HUES6 (cell line): ENCODE results near the gene NFATC1.
"Not testable (repeated sequence)": the region's sequence is repeated elsewhere in the genome, so short reads cannot be mapped to it uniquely, and the experiment has no call there.

Source experiments
- H3K27ac ChIP-seq: 2 replicates; pipeline ENCODE4 v1.7.0; 2013; ENCODE audit warnings: low read depth, mild to moderate bottlenecking, low read length, inconsistent platforms
- H3K27me3 ChIP-seq: 2 replicates; pipeline ENCODE4 v1.6.1; 2013; ENCODE audit warnings: low read length; ENCODE audit not compliant: control insufficient read depth, insufficient read depth
- H3K36me3 ChIP-seq: 2 replicates; pipeline ENCODE4 v1.6.1; 2013; ENCODE audit warnings: low read length; ENCODE audit not compliant: control insufficient read depth, insufficient read depth
- H3K4me1 ChIP-seq: 2 replicates; pipeline ENCODE4 v1.6.1; 2013; ENCODE audit warnings: low read length; ENCODE audit not compliant: control insufficient read depth, insufficient read depth
- H3K4me3 ChIP-seq: 2 replicates; pipeline ENCODE4 v1.5.1; 2013; ENCODE audit warnings: low read depth, low read length
- H3K9ac ChIP-seq: one replicate; pipeline ENCODE4 v1.6.1; 2013; ENCODE audit warnings: mild to moderate bottlenecking, low read length
- H3K9me3 ChIP-seq: 2 replicates; pipeline ENCODE4 v1.6.1; 2013; ENCODE audit warnings: low read depth, low read length; ENCODE audit not compliant: control insufficient read depth, insufficient read depth

The NFATC1 gene

DNA sequence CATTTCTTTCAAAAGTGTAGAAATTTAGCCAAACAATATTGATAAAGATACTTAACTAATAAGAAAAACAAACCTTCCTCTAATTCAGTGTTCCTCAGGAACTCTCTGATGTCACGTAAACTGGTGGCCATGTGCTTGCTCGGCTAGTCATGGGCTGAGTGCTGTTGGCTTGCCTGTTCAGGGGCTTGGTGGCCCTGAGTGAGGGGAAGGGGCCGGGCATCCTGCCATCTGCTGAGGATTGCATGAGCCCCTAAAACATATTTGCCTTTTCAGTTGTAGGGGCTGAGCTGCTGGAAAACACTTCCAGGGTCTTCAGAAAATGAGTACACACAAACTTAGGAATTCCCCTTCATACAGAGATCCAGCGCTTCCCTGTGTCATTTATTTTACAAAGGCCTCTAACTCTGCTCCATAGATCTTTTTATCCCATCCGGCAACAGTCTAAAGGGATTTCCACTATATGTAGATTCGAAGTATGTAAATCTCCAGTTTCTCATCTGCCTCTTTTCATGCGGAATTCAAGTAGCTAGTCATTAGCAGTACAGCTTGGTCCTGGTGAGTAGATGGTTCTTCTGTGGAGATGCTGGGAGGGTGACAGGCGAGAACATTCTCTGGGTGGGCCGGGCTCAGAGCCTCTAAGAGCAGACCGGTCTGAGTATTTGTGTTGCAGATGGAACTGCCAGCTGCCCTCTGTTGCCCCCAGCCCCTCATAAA lies 20.1 kb upstream of the NFATC1 start:
- Histone ChIP-seq H3K4me3 (no peak overlapping the region), H3K27ac (no peak overlapping the region), H3K9me3 (no peaks in the 10 kb centered on the region), H3K27me3 (no peaks in the 10 kb centered on the region), H3K9ac (no peak overlapping the region), H3K4me1 (0 out of 2 replicates have a peak, but pooled peaks cover 2% of the 10 kb centered on the region), H3K36me3 (peaks cover 5% of the 10 kb centered on the region; the same call in 1 of the 2 replicates)

DNA sequence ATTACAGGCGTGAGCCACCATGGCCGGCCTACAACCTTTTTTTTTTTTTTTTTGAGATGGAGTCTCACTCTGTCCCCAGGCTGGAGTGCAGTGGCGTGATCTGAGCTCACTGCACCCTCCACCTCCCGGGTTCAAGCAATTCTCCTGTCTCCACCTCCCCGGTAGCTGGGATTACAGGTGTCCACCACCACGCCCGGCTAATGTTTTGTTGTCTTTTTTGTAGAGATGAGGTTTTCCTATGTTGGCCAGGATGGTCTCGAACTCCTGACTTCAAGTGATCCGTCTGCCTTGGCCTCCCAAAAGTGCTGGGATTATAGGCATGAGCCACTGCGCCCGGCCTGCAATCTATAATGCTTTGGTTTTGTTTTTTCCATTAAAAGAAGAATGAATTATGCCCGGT lies 19.1 kb upstream of the NFATC1 start:
- not testable (repeated sequence) for H3K4me3 ChIP-seq, H3K36me3 ChIP-seq, H3K4me1 ChIP-seq, H3K9ac ChIP-seq, H3K27ac ChIP-seq, H3K27me3 ChIP-seq, H3K9me3 ChIP-seq

DNA sequence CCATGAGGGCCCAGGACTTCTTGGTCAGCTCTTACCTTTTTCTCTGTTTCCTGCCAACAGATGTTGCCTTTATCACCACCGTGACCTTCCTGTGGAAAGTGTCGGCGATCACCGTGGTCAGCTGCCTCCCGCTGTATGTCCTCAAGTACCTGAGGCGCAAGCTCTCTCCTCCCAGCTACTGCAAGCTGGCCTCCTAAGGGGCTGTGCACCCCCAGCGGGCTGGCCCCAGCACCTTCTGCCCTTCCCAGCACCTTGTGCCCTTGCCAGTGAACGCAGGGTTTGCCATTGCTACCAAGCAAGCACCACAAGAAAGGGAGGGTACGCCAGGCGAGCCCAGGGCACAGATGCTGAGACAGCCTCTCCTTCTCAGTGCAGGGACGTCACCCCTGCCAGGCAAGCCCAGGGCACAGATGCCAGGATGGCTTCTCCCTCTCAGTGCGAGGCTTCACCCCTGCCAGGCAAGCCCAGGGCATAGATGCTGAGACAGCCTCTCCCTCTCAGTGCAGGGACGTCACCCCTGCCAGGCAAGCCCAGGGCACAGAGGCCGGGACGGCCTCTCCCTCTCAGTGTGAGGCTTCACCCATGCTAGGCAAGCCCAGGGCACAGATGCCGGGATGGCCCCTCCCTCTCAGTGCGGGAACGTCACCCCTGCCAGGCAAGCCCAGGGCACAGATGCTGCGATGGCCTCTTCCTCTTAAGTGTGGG lies 18.4 kb upstream of the NFATC1 start:
- Histone ChIP-seq H3K27me3 (no peaks in the 10 kb centered on the region), H3K4me3 (no peak overlapping the region), H3K36me3 (peaks cover 5% of the 10 kb centered on the region; the same call in 1 of the 2 replicates), H3K9me3 (no peaks in the 10 kb centered on the region), H3K9ac (no peak overlapping the region), H3K4me1 (0 out of 2 replicates have a peak, but pooled peaks cover 2% of the 10 kb centered on the region), H3K27ac (no peak overlapping the region)

DNA sequence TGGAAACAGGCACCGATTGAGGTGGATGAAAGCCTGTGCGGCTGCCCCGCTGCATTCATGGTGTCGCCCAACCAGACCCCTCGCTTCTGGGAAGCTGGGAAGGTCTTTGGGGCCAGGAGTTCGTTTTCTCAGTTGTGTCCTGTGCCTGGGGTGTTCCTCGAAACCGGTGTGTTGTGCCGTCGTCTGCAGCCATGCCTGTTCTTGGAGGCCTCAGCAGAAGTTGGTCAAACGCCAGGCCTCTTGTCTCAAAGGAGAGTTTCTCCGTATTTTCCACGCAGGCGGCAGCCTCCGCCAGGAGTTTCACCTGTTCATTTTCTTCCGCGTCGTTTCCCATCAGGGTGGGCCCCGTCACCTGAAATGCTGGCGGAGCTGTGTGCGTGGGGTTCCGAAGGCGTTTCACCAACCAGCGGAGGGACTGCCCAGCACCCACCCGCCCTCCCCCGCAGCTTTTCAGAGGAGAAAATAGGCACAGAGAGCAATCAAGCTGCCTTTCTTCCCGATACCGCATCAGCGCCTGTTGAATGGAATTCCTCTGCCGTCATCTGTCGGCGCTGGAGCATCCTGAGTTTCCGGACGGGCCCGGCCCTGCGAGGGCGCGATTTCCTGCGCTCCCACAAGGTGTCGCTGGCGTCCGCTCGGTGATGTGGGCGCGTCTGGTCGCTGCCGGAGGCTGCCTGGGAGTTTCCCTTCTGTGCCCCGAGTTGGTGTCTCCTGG lies 17.0 kb upstream of the NFATC1 start:
- no peak overlapping the region for H3K27ac ChIP-seq
- H3K27me3 ChIP-seq, result no peaks in the 10 kb centered on the region
- H3K4me1 ChIP-seq, result 0 out of 2 replicates have a peak, but pooled peaks cover 2% of the 10 kb centered on the region
- no peak overlapping the region for H3K9ac ChIP-seq
- peak overlapping the region; percentile 34; the same call in 1 of the 2 replicates for H3K4me3 ChIP-seq
- no peaks in the 10 kb centered on the region for H3K9me3 ChIP-seq
- peaks cover 5% of the 10 kb centered on the region; the same call in 1 of the 2 replicates for H3K36me3 ChIP-seq

DNA sequence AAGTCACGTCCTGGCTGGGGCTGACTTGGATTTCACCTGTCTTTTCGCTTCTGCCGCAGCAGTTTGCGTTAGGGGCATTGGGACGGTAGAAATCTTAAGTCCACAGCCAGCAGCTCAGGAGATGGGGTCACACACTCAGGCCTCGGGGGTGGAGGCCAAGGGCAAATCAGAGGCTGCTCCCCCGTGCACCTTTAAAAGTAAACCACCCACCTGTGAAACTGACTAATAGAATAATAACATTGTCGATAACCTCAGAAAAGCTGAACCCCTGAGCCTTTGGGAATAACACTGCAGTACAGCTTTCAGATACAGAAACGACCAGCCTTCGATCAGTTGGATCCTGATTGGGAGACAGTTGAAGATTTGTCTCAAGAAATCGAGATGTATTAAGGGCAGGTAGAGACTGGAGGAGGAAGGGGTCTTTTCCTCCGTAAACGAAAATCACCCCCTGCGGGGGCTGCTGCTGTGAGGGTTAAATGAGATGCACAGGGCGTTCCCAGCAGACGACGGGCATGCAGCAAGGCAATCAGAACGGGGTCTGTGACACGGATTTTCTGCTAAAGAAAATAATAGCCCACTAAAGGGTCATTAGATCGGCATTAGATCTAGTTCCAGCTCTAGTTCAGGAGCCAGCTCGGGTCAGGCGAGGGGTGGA lies 16.4 kb upstream of the NFATC1 start:
- H3K9ac ChIP-seq, result no peak overlapping the region
- 0 out of 2 replicates have a peak, but pooled peaks cover 2% of the 10 kb centered on the region for H3K4me1 ChIP-seq
- no peaks in the 10 kb centered on the region for H3K27me3 ChIP-seq
- H3K36me3 ChIP-seq, result peaks cover 5% of the 10 kb centered on the region; the same call in 1 of the 2 replicates
- no peaks in the 10 kb centered on the region for H3K9me3 ChIP-seq
- H3K4me3 ChIP-seq, result no peak overlapping the region
- no peak overlapping the region for H3K27ac ChIP-seq

DNA sequence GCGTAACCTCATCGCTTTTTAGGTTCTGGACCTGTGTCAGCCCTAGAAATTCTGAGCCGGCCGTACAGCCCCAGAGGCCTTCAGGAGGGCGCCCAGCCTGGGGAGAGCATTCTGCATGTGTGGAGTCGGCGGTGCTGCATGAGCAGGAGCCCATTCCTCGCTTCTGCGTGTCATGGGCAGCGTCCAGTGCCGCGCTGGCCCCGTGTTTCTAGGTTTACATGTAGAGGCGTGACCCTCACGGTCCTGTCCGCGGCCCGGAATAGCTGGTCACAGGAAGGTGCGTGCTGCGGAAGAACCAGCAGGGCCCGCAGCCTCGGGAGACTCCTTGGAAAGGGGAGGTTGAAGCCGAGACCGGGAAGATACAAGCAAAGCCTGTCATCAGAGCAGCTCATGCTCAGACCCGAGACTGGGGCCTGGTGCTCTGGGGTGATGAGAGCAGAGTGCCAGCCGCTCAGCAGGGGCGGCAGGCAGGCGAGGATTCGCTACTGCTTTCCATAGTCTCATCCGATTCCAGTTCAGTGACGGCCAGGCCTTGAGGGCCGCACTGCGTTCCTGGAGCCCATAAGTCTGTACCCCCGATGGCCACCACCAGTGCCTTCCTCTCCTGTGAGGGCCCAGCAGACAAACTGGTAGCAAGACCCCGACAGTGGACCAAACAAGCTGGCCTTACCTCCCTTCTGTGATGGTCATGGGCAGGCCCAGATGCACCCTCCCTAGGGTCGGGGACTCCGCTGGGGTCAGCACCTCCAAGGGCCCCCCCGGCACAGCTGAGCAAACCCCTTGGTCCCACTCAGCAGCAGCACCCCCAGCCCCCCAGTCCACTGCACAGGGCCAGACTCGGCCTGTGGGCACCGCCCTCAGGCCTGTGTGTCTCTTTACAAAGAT lies 15.6 kb upstream of the NFATC1 start:
- no peak overlapping the region for H3K9ac ChIP-seq
- H3K36me3 ChIP-seq, result peaks cover 5% of the 10 kb centered on the region; the same call in 1 of the 2 replicates
- H3K4me3 ChIP-seq, result no peak overlapping the region
- 0 out of 2 replicates have a peak, but pooled peaks cover 2% of the 10 kb centered on the region for H3K4me1 ChIP-seq
- H3K27ac ChIP-seq, result no peak overlapping the region
- H3K27me3 ChIP-seq, result no peaks in the 10 kb centered on the region
- no peaks in the 10 kb centered on the region for H3K9me3 ChIP-seq

DNA sequence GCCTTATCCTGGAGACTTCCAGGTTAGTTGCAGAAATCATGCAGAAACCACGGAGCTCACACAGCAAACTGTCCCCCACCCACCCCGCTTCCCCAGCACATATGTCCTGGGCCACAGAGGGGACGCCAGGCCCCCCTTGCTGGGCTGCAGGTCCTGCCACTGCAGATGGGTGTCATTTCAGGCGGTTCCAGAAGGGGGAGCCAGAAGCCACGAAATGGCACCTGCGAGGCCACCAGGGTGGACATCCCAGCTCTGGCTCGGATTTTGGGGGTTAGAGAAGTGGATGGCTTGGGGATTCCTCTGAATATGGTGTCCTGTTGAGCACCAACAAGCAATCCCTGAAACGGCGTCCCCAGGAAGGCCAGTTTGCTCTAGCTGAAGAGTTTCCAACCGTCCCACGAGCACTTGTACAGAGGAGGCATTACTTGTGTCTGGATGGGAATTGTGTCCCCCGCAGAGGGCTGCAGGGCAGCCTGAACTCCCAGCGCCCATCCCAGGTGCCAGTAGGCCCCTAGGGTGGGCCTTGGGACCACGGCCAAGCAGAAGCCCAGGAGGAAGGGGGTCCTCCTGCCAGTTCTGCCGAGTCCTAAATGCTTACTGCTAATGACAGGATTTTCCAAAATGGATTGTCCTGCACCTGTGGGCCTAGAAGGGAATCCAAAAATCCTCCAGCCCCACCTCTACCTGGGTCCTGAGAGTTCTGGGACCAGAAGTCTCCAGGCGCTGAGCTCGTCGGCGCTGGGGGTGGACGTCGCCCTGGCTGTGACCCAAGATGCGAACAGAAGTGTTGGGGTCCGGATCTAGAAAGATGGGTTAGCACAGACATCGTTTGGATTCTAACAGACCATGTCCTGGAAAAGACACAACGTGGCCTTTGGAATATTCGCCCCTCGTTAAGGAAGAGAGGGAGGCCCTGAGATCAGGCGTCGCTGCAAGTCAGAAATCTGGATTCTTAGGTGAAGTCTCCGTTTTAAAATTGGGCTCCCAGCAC lies 14.6 kb upstream of the NFATC1 start:
- Histone ChIP-seq H3K9me3 (no peaks in the 10 kb centered on the region), H3K4me3 (no peak overlapping the region), H3K36me3 (peaks cover 5% of the 10 kb centered on the region; the same call in 1 of the 2 replicates), H3K27me3 (no peaks in the 10 kb centered on the region), H3K4me1 (0 out of 2 replicates have a peak, but pooled peaks cover 2% of the 10 kb centered on the region), H3K27ac (no peak overlapping the region), H3K9ac (no peak overlapping the region)

DNA sequence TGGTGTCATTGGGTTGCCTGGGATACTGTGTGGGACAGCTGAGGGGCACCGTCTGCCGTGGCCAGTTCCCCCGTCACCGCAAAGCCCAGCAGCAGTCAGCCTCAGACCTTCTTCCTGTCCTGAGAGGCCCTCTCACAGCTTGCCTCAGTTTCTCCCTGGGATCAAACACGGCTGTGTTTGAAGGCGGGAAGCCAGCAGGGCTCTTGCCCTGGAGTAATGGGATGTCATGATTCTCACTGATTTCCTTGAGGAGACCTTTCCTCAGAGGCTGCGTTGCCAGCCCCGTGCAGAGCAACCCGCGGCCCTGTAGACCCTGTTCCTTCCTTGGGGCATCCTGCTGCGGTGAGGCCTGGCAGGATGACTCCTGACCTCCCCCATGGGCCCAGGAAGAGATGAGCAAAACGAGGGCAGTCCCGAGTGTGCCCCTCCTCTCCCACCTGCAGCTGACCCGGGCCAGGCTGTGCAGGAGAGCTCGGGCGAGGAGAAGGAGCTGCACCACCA lies 13.9 kb upstream of the NFATC1 start:
- no peaks in the 10 kb centered on the region for H3K9me3 ChIP-seq
- no peak overlapping the region for H3K9ac ChIP-seq
- no peak overlapping the region for H3K27ac ChIP-seq
- no peak overlapping the region for H3K4me3 ChIP-seq
- no peaks in the 10 kb centered on the region; the same call in 1 of the 2 replicates for H3K27me3 ChIP-seq
- 0 out of 2 replicates have a peak, but pooled peaks cover 2% of the 10 kb centered on the region for H3K4me1 ChIP-seq
- peaks cover 5% of the 10 kb centered on the region; the same call in 1 of the 2 replicates for H3K36me3 ChIP-seq

DNA sequence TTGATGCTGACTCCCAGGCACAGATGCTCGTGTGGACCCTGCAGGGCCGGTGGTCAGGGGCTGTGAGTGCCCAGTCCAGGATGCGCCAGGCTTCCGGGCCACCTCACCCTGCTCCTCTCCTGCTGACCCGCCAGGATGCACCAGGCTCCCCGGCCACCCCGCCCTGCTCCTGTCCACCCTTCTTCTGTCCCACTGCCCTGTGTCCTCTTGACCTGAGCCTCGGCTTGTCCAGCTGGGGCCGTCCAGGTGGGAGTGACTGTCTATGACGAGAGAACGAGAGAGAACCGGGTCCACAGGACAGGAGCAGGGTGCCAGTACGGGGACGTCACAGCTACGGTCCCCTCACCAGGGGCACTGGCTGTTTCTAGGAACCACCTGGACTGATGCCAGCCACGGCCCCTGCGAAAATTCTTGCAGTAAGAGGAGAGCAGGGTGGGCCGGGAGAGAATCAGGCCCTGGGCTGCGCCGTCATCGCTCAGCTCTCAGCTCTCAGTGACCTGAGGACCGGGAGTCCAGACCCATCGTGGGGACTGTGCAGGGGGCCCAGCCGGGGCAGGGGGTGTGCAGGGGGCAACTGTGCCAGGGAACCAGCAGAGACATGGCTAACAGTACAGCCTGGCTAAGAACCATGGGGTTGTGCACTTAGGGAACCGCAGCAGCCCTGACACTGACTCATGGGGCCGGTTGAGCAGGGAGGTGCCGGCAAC lies 12.9 kb upstream of the NFATC1 start:
- Histone ChIP-seq H3K36me3 (no peaks in the 10 kb centered on the region), H3K9me3 (no peaks in the 10 kb centered on the region), H3K27me3 (no peaks in the 10 kb centered on the region; the same call in 1 of the 2 replicates), H3K27ac (no peak overlapping the region), H3K9ac (no peak overlapping the region), H3K4me3 (no peak overlapping the region), H3K4me1 (0 out of 2 replicates have a peak, but pooled peaks cover 2% of the 10 kb centered on the region)
